Gastroesophageal sphincter (tissue), 3 donors: Measurements from ENCODE around the gene FBXL17.

ENCODE experiments used
- EP300 ChIP-seq: sonication (generic); formaldehyde crosslinking; IDR thresholded peaks from one replicate; pipeline ENCODE4 v1.6.1; 2017; ENCODE audit warnings: antibody characterized with exemption, mild to moderate bottlenecking
- POLR2AphosphoS5 ChIP-seq: sonication (generic); formaldehyde crosslinking; IDR thresholded peaks from one replicate; pipeline ENCODE4 v1.6.1; 2017; ENCODE audit warnings: antibody characterized with exemption
- TF ChIP-seq, protein P1 (sequence below), 4 experiments: fragments of 200-600 bp in 2 of 4; fragments of 450-650 bp in 2 of 4; sonication (generic) in 1 of 4; IDR thresholded peaks; one replicate each; pipeline ENCODE4 v1.5.1; 2017 to 2019; ENCODE audit warnings: antibody characterized with exemption in 4 of 4, mild to moderate bottlenecking in 2 of 4, moderate library complexity in 2 of 4

DNA sequence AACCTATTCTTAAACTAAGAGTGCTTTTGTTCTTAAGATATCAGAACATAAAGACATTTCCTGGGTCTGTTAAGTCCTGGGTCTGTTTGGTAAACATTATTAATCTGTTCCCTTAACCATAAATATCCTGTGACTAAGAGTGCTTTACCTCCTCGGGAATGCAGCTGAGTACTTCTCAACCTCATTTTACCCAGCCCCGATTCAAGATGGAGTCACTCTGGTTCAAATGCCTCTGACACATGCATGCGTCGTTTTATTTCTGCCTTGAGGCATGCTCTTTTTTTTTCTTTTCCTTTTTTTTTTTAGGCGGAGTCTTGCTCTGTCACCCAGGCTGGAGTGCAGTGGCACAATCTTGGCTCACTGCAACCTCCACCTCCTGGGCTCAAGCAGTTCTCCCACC is 39.8 kb upstream of the FBXL17 start:
- TF ChIP-seq POLR2AphosphoS5 (no peak), EP300 (no peak)
- TF ChIP-seq, protein P1, sequence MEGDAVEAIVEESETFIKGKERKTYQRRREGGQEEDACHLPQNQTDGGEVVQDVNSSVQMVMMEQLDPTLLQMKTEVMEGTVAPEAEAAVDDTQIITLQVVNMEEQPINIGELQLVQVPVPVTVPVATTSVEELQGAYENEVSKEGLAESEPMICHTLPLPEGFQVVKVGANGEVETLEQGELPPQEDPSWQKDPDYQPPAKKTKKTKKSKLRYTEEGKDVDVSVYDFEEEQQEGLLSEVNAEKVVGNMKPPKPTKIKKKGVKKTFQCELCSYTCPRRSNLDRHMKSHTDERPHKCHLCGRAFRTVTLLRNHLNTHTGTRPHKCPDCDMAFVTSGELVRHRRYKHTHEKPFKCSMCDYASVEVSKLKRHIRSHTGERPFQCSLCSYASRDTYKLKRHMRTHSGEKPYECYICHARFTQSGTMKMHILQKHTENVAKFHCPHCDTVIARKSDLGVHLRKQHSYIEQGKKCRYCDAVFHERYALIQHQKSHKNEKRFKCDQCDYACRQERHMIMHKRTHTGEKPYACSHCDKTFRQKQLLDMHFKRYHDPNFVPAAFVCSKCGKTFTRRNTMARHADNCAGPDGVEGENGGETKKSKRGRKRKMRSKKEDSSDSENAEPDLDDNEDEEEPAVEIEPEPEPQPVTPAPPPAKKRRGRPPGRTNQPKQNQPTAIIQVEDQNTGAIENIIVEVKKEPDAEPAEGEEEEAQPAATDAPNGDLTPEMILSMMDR (IDR thresholded peaks at IDR 0.05), result no peak
